ENCODE results near the gene ACSL1.

ACSL1 gene

DNA sequence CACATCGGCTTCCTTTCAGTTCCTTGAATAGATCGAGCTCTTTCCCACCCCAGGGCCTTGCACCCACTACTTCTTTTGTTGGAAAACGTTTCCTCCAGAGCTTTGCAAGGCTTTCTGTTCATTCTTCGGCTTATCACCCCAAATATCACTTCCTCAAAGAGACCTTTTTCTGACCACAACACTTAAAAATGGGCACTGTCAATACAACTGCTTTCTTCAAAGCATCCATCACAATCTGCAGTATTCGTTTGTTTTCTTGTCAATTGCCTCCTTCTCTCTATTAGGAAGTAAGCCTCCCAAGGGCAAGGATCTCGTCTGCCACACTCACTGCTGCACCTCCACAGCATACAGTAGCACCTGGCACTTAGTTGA, 74.2 kb downstream of the ACSL1 start:
- TF ChIP-seq GATA3 (IDR thresholded peaks at IDR 0.05; ENCODE audit: low read depth, low read length) (no peak), GATA2 (IDR thresholded peaks at IDR 0.05; ENCODE audit: low read depth, low read length) (no peak)

DNA sequence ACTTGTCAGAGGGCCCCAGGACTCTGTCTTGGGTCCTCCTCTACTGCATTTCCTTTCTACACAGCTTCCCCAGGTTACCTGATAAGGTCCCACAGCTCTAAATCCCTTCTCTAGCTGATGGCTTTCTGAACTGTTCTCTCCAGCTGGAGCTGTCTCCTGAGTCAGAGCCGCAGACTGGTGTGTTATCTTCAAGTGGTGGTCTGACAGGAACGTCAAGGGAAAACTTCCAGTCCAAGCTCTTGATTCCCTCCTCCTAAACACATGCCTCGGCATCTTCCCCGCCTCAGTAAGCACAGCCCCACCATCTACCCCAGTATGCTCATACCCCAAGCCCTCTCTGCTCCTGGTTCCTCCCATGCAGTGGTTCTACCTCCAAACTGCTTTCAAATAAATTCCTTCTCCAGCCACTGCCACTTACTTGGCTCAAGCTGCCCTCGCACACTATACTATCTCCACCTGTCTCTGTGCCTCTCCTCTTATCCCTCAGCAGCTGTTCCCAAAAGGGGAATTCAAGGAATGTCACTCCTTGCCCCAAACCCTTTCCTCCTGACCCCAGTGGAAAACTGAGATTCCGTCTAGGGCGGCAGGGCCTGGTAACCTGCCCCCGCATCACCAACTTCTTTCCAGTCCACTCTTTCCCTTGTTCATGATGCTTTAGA, 74.7 kb downstream of the ACSL1 start:
- TF ChIP-seq GATA3 (IDR thresholded peaks at IDR 0.05; ENCODE audit: low read depth, low read length) (no peak), GATA2 (IDR thresholded peaks at IDR 0.05; ENCODE audit: low read depth, low read length) (no peak)

DNA sequence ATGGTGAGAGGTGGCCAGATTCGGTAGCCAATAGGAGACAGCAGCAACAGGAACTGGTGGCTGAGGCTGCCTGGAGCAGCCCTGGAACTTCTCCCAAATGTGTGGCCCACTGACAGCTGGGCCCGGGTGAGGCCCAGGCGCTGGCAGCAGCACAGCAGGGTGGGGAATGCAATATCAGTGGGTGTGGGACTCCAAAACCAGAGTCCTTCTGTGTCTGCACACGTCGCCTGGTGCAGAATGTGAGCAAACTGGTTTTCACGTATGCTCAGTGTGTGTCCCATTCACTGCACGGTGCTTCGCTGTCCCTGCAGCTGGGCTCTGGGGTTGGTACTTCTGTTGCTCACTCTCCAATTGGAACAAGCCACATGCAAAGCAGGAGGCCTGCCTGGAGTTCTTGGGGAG, 77.5 kb downstream of the ACSL1 start:
- no peak for TF ChIP-seq GATA2 (IDR thresholded peaks at IDR 0.05; ENCODE audit: low read depth, low read length)

DNA sequence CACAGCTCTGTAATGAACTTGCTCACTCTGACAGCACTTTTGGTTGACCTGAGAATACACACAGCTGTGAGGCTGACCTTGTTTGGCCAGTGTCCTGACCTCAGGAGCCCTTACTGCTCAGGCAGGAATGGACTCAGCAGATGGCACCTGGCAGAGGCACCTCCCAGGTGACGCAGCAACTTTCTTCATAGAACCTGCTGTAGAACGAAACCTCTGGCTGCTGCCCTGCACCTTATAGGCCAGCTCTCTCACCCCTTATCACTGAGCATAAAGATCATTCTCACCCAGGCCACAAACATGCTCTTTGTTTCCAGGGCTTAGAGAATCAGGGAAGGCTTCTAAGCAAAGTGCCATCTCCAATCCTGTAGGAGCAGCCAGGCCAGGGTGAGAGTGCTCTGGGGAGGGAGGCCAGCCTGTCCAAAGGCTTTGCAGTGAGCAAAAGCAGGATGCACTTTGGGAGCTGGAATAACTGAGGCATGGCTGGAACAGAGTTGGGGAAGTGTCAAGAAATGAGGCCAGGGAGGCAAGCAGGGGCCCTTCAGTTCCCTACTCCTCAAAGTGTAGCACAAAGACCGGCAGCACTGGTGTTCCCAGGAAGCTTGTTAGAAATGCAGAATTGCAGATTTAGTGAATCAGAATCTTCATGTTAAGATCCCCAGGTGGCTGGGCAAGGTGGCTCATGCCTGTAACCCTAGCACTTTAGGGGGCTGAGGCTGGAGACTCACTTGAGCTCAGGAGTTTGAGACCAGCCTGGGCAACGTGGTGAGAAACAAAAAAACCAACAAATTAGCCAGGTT, 78.5 kb downstream of the ACSL1 start:
- TF ChIP-seq GATA3 (IDR thresholded peaks at IDR 0.05; ENCODE audit: low read depth, low read length) (no peak), GATA2 (IDR thresholded peaks at IDR 0.05; ENCODE audit: low read depth, low read length) (no peak)

DNA sequence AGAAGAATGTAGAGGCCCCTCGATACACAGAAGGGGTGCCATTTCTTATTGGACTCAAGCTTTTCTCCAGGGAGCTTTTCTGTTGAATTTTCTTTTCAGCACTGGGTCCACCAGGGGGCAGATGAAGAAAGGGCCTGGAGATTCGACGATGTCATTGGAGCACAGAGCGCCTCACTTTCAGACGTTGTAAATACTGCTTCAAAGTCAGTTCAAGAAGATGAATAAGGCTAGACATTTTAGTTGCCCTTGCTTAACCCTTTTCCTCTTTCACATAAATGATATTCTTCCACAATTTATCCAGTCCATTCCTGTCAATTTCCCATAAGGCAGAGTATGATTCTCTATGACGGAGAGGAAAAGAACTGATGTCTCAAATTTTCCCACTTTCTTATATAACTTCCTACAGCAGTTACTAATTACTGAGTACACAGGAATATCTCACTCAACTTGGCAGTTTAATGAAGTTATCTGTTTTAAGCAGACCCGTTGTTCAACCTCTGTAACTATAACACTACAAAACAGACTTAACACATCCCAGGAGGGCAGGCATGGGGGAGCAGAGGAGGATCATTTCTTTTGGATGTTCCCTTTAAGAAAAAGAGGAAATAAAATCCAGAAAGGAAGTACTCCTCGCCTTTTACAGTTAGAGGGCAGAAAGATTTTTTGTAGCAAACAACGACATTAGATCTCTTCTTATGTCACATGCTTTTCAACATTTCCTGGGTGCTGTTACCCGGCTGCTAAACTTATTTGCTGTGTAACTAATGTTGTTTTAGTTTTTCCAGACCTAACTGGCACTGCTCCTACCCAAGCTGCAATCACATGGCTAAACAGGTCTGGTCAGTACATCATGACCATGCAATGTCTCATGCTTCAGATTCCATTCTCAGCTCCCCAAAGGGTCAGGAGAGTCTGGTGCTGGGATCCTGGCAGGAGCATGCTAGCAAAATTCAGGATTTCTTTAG, 79.7 kb downstream of the ACSL1 start:
- TF ChIP-seq GATA2 (IDR thresholded peaks at IDR 0.05; ENCODE audit: low read depth, low read length) (no peak), GATA3 (IDR thresholded peaks at IDR 0.05; ENCODE audit: low read depth, low read length) (no peak)

DNA sequence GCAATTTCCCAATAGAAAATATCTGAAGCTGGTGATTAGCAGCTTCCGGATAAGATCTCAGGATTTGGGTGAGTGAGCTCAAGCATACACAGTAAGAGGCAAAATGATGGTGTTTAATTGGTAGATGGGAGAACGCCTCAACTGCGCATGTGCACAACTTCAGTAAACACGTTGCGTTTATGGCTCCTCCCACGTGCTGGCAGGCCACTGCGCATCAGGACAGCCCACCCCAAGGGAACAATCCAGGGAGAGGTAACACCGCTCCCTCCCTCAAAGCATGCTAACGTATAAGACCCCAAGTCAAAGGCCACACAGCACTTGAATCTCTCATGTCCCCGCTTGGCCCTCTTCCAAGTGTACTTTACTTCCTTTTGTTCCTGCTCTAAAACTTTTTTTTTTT, 81.5 kb downstream of the ACSL1 start:
- TF ChIP-seq GATA2 (IDR thresholded peaks at IDR 0.05; ENCODE audit: low read depth, low read length) (no peak), GATA3 (IDR thresholded peaks at IDR 0.05; ENCODE audit: low read depth, low read length) (no peak)

DNA sequence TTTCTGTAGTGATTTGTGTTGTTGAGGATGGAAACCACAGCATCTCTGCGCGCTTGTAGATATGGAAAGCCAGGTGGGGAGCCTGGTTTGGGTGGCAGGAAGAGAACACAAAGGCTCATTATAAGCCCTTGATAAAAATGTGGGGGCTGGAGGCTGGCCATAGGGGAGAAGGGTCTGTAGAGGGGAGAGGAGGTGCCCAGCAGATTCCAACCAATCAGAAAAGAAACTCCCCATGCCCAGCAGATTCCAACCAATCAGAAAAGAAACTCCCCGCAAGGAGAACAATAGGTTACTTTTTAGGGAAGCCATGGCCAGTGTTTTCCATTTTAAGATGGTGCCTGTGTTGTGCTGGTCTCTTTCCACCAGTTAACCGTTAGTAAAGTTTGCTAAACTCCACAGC, 82.1 kb downstream of the ACSL1 start:
- TF ChIP-seq GATA3 (IDR thresholded peaks at IDR 0.05; ENCODE audit: low read depth, low read length) (no peak), GATA2 (IDR thresholded peaks at IDR 0.05; ENCODE audit: low read depth, low read length) (no peak)

DNA sequence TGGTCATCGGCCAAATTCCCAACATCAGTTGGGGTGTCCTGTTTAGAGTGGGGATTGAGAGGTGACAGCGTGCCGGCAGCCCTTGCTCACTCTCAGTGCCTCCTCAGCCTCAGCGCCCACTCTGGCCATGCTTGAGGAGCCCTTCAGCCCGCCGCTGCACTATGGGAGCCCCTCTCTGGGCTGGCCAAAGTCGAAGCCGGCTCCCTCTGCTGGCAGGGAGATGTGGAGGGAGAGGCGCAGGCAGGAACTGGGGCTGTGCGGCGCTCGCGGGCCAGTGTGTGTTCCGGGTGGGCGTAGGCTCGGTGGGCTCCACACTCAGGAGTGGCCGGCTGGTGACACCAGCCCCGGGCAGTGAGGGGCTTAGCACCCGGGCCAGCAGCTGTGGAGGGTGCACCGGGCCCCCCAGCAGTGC, 84.8 kb downstream of the ACSL1 start:
- no peak for TF ChIP-seq GATA2 (IDR thresholded peaks at IDR 0.05; ENCODE audit: low read depth, low read length)
- TF ChIP-seq GATA3 (IDR thresholded peaks at IDR 0.05; ENCODE audit: low read depth, low read length), result no peak

DNA sequence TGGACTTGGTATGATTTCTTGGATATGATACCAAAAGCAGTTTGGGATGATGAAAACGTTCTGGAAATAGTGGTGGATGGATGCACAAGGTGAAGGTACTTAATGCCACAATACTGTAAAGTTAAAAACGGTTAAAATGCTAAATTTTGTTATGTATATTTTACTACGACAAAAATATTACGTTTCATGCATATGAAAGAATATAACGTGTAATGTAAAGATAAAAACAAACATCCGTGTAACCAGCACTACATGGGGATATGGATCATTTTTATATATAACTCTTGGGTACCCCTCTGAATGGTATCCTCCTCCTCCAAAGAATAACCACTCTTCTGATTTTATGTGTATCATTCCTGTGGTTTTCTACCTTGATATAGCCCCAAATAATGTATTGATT, 91.0 kb downstream of the ACSL1 start:
- TF ChIP-seq GATA2 (IDR thresholded peaks at IDR 0.05; ENCODE audit: low read depth, low read length) (no peak), GATA3 (IDR thresholded peaks at IDR 0.05; ENCODE audit: low read depth, low read length) (no peak)

DNA sequence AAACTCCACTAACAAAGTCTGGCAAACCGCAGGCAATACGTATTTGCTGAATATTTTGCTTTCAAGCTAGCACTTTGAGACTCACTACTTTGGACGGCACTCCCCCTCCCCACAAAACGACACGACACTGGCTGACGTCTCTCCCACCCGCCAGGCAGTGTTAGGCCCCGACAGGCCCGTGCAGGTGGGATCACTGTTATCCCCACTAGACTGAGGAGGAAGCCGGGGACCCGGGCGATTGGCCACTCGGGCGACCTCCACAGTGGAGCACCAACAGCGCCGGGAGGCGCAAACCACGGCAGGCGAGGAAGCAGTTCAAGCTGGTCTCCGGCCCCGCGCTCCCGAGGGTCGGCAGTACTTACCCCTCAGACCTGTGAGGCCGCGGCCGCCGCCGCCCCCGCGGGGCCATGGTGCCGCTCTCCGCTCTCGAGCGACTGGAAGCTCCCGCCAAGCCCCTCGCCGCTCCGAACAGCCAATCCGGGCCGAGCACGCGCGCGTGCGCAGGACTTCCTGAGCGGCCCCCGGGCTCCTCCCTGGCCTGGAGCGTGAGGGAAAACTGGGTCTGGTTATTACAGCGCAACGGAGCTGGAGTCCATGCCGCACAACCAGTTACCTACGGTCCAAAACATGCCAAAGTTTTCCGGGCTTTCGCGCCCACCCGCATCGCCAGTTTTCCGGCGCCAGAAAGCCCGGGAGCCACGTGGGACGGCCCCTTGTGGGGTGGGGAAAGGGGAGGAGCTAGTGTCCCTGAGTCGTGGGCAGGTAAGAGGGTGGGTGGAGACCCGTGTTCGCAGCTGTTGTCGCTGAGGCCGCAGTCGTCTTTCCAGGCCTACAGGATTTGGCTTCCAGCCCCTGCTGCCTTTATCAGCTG, 91.9 kb downstream of the ACSL1 start, which contains the start of gene CENPU:
CENPU (minus strand) TSS at position 443 of the 871 bp plus-strand sequence; CDS start at position 409, 34 bp downstream.
- TF ChIP-seq GATA2 (IDR thresholded peaks at IDR 0.05; ENCODE audit: low read depth, low read length) (peak; percentile 16; the same call in 1 of the 2 replicates), GATA3 (IDR thresholded peaks at IDR 0.05; ENCODE audit: low read depth, low read length) (no peak)

DNA sequence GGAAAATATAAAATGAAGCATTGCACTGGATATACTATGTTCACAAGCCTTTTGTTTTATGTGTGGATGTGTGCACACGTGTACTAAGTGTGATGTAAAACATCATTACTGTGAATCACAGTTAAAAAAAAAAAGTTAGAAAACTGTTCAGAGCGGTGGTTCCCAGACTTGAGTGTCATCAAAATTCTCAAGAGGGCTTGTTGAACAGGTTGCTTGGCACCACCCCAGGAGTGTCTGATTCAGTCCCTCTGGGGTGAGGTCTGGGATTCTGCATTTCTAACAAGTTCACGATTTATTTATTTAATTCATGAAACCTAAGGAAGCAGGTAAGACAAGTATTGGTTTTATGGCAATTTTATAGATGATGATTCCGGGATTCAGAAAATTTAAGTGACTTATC, 93.6 kb downstream of the ACSL1 start:
- TF ChIP-seq GATA2 (IDR thresholded peaks at IDR 0.05; ENCODE audit: low read depth, low read length) (no peak), GATA3 (IDR thresholded peaks at IDR 0.05; ENCODE audit: low read depth, low read length) (no peak)

DNA sequence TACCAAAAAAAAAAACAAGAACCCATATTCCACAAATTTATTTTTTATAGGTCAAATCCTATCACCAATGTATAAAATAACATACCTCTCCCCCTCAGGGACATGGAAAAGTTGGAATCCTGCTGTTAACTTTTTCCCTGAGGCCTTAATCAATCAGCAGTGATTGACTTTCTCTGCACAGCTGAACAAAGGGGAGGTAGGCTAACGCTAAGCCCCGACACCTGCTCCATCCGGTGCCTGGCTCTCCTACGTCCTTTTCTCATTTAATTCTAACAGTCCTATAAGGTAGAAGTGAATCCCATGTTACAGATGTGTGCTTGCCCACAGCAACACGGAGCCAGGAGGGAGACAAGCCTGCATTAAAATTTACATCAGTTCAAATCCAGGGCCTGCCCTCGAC, 94.7 kb downstream of the ACSL1 start:
- TF ChIP-seq GATA3 (IDR thresholded peaks at IDR 0.05; ENCODE audit: low read depth, low read length), result no peak
- TF ChIP-seq GATA2 (IDR thresholded peaks at IDR 0.05; ENCODE audit: low read depth, low read length), result no peak

DNA sequence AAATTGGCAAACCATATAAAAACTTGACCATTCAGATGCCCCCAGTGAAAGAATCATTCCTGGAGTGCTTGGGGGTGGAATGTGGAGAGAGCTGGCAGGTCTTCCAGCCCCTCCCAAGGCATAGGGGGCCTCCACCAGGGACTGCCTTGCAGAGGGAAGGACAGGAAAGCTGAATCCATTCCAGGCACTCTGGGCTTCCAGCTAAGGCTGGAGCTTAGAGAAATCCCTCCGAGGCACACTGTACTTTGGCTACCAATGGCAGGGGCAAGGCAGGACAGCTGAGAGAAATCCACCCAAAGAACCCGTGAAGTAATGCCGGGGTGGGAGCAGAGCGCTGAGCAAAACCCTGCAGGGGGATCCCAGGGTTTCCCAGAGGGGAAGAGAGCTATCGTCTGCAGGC, 95.8 kb downstream of the ACSL1 start:
- TF ChIP-seq GATA3 (IDR thresholded peaks at IDR 0.05; ENCODE audit: low read depth, low read length) (no peak), GATA2 (IDR thresholded peaks at IDR 0.05; ENCODE audit: low read depth, low read length) (no peak)
